GM18873 (cell line): Measurements from ENCODE around the gene HKDC1.
"Not testable (repeated sequence)": the region's sequence is repeated elsewhere in the genome, so short reads cannot be mapped to it uniquely, and the experiment has no call there.

Experiments
- ATAC-seq: cut with Tn5 transposase; IDR thresholded peaks from one replicate; pipeline ENCODE4 v1.9.1; 2021; ENCODE audit warnings: mild to moderate bottlenecking, moderate library complexity, moderate number of reproducible peaks; ENCODE audit not compliant: unreplicated experiment, low FRiP score

HKDC1 gene

DNA sequence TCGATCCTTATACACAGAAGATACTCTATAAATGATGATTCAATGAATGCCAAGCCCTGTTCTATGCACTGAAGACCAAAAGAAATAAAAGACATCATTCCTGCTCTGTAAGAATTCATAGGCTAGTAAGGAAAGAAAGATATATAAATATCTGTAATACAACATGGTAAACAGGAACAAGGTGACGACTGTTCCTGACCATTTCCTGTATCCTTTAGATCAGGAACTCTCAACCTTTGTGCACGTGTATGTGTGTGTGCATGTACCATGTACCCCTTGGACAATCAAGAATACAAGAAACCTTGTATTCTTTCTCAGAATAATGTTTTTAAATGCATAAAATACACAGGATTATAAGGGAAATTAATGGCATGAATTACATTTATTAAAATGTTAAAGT lies 50.9 kb downstream of the HKDC1 start:
- ATAC-seq = no peak

DNA sequence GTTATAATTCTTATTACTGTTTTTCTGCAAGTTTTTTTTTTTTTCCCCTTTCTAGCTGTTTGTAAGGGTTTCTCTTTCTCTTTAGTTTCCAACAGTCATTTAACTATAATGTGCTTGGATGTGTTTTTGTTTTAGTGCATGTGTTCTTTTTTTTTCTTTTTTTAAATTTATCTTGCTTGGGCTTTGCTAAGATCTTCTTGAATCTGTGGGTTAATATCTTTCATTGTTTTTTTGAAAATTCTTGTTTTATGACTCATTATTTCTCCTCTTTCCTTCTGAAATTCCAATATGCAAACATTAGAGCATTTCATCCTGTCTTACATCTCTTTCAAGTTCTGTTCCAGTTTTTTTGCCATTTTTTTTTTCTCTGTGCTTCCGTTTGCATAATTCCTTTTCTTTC lies 52.5 kb downstream of the HKDC1 start:
- no peak for ATAC-seq

DNA sequence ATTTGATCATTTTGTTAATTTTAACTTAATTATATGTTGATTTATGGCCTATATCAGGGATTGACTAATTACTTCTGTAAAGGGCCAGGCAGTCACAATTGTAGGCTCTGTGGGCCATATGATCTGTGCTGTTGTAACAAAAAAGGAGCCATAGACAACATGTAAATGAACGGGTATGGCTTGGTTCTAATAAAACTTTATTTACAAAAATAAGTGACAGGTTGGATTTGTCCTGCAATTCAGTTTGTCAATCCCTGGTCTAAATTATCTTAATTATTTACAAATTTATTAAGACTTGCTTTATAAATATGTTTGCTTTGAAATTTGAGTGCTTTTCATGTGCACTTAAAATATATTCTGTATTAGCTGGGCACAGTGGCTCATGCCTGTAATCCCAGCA lies 55.3 kb downstream of the HKDC1 start:
- no peak for ATAC-seq

DNA sequence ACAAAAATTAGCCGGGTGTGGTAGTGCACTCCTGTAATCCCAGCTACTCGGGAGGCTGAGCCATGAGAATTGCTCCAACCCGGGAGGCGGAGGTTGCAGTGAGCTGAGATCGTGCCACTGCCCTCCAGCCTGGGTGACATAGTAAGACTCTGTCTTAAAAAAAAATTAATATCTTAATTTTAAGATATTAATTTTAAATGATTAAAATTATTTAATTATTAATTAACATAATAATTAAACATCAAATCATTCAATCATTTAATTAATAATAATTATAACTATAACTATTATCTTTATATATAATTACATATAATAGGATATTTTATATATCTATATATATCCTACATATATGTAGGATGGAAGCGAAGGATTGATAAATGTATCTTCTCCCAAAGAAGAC lies 56.4 kb downstream of the HKDC1 start:
- ATAC-seq = no peak

DNA sequence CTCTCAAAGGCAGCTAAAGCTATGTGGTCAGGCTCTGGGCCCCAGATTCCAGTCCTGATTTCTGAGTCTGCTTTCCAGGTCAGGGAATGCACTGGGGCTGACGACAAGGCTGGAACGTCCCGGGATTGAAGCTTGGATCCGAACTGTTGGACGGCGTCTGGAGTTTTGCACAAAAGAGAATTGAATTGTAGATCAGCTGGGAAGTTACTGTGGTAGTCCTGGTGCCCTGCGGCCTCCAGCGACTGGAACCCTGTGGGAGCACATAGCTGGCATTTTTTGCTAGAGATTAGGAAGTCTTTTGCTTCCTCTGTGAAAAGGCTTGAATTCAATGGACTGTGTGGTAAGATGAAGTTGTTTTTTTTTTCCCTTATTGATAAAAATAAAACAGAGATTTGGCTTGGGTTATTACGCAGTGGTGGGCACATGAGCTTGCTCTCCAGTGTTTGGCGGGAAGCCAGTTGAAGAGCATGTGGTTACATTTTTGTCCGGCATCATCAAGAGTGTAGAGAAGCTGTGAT lies 58.4 kb downstream of the HKDC1 start, which contains the start of gene HK1:
TSS of gene HK1 (plus strand) at position 51 of the 518 bp plus-strand sequence.
- no peak for ATAC-seq

DNA sequence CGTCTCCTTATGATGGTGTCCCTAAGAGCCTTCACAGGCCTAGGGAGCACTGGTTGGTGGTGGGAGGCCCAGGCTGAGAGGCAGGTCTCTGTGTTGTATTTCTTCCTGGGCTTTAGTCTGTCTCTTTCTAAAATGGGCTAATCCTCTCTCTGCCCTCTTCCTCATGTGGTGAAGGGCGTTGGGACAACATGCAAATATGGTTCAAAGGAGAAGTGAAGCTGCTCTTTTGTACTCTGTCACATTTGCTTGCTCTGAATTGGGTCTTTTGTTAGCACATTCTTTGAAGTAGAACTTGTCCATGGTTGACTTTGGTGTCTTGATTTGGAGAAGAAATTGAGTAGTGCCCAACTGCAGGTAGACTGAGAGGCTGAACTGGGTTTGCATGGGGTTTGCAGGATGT lies 59.0 kb downstream of the HKDC1 start:
- no peak for ATAC-seq

DNA sequence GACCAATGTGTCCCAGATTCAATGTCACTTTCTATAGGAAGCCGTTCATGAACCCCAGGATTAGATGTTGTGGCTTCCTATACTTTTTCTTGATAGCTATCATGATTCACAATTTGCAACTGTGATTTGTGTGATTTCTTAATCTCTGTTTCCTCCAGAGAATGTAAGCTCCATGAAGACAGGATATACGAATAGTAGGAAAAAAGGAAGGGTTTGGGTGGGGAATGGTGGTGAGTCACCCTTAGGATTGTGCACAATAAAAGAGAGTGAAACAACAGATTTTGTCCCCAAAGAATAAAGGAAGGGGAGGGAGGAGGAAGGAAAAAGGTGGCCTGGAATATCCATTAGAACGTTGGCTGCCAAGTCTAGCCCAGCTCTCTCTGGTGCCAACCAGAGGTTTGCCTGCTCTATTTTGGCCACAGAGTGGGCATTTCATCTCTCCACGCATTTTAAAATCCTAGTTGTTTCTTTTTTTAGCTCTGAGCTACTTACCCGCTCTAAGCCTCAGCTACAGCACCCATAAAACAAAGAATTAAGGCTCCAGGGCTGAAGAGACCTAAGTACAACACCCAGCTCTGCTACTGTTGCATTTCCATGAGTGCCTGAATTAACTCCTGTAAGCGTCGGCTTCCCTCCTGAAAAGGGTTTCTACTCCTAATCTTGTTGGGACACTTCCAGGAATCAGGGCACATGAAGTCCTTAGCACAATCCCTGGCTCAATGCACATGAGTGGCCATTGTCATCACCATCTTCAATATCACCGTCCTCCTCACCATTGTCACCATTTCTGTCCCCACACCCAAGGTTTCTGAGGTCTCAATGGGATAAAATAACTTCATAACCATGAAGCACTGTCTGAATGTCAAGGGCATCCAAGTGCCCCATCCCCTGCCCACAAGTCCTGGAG lies 61.6 kb downstream of the HKDC1 start:
- no peak for ATAC-seq

DNA sequence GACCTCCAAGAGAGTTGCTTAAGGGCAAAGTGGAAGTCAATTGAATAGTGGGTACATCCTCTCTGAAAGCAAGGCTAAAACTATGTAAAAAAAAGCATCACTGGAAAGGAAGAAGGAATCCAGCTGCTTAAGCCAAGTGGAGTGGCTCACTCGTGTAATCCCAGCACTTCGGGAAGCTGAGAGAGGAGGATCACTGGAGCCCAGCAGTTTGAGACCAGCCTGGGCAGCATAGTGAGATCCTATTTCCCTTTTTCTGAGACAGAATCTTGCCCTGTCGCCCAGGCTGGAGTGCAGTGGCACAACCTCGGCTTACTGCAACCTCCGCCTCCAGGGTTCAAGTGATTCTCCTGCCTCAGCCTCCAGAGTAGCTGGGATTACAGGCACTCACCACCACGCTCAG lies 64.3 kb downstream of the HKDC1 start:
- ATAC-seq = not testable (repeated sequence)

DNA sequence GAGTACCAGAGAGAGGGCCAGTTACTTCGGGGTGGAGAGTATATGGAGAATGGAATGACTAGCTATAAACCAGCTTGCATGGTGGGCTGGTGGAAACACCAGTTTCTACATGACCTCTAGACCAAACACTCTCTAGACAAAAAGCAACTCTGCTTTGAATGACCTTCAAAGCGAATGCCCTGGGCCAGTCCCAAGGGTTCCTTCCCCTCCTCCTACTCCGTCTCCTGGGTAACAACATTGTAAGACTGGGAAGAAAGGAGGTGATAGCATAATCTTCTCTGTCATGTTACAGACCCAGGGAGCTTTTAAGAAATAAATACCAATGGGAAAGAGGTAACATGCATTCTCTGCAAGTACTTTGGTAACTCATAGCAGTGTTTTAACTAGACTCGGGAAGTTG lies 65.6 kb downstream of the HKDC1 start:
- ATAC-seq = no peak

DNA sequence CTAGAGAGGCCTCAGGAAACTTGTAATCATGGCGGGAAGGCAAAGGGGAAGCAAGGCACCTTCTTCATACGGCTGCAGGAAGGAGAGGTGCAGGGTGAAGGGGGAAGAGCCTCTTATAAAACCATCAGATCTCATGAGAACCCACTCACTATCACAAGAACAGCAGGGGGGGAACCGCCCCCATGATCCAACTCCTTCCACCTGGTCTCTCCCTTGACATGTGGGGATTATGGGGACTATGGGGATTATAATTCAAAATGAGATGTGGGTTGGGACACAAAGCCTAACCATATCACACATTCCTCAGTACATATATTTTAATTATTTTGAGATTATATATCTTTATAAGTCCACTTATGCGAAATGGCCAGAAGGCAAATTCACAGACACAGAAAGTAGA lies 67.0 kb downstream of the HKDC1 start:
- no peak for ATAC-seq

DNA sequence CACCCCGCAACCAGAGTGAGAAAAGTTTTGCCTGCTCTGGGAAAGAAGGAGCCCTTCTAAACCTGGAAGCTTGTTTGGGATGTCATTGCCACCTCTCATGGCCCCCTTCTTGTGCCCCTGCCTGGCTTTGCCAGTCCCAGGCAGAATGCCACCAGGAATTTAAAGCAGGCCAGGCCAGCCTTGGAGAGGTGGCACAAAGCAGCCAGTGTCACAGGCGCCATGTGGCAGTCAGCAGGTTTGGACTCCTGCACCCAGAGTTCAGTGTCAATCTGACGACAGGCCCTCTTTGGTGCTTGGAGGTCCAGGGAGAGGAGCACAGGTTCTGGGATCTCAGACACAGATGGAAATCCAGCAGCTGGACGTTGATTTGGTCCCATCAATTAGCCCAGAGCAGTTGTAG lies 70.9 kb downstream of the HKDC1 start:
- ATAC-seq = no peak

DNA sequence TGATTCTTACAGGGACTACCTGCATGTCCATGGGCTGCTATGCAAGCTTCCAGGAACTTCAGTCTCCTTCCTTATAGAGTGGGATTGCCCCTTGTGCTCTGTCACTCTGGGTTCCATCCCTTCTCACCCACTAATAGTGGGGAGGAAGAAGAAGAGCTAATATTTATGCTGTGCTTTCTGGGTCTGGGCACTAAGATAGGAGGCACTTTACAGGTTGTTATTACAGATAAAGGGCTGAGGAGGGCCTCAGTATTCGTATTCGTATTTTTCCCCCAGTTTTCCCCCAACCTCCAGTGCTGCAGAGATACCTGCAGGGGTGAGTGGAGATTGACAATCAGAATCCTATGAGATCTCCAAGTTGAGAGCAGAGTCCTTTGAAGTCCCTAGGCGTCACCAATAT lies 72.3 kb downstream of the HKDC1 start:
- no peak for ATAC-seq

DNA sequence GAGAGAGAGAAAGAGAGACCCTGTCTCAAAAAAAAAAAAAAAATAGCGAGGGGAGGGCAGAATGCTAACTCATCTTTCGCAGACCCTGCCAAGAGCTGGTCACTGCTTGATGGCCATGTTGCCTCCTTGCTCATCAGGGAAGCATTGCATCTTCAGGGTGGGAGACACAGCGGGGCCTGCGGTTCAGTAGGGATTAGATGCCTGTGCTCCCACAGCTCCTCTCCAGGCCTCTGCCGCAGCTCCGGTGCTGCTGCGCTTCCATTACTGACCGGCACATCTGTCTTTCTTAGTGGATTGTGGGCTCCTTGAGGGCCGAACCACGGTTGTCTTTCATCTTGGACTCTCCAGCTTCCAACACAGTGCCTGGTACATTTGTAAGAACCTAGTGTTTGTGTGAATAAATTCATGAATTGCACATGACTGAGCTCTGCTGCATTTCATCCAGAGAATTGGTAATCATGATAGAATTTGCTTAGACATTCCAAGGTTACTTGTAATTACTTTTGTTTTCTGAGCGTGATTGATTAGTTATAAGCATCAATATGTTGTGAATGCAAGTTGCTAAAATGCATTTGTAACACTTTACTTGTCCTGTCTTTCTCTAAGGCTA lies 75.0 kb downstream of the HKDC1 start:
- no peak for ATAC-seq

DNA sequence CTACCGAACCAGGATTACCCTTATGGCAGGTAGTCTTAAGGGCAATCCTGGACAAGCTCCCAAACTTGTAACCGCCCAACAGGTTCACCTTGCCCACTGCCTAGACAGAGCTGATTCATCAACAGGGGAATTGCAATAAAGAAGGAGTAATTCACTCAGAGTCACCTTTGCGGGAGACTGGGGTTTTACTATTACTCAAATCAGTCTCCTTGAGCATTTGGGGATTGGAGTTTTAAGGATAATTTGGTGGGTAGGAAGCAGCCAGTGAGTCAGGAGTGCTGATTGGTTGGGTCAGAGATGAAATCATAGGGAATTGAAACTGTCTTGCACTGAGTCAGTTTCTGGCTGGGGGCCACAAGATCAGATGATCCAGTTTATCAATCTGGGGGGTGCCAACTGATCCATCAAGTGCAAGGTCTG lies 83.5 kb downstream of the HKDC1 start:
- no peak for ATAC-seq

DNA sequence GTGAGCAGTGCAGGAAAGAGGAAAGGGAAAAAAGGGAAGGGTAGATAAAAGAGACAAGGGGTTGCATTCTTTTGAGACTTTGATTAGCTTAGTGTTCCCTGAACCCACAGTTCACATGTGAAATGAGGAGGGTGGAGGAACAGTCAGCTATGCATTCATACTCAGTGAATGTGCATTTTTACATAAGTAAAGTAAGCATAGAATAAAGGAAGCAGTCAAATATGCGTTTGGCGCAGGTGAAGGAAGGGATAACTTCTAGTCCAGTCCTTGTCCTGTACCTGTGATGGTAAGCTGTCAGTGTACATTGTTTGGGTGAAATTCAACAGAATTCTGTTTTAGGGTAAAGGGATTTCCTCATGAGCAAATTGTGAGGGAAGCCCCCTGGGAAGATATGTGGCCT lies 86.3 kb downstream of the HKDC1 start:
- ATAC-seq = no peak

DNA sequence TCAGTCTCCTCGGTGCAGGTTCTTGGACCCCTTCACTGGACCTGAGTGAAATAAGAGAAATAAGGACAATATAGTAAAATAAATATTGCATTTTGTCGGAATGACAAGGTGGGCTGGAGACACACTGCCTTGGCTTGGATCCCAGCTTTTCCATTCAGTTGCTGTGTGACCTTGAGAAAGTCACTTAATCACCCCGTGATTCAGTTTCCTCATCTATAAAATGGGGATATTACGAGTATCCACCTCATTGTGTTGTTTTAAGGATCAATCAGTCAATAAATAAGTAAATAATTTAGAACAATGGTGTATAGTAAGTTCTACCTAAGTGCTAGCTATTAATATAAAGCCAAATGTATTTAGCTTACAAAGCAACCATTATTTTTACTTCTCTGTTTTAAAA lies 87.3 kb downstream of the HKDC1 start:
- no peak for ATAC-seq

DNA sequence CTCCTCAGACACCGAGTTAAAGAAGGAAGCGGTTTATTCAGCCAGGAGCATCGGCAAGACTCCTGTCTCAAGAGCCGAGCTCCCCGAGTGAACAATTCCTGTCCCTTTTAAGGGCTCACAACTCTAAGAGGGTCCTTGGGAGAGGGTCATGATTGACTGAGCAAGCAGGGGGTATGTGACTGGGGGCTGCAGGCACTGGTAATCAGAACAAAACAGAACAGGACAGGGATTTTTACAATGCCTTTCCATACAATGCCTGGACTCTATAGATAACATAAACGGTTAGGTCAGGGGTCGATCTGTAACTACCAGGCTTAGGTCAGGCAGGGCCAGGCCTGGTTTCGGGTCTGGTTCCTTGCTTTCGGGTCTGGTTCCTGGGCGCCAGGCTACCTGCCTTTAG lies 88.2 kb downstream of the HKDC1 start:
- ATAC-seq = not testable (repeated sequence)

DNA sequence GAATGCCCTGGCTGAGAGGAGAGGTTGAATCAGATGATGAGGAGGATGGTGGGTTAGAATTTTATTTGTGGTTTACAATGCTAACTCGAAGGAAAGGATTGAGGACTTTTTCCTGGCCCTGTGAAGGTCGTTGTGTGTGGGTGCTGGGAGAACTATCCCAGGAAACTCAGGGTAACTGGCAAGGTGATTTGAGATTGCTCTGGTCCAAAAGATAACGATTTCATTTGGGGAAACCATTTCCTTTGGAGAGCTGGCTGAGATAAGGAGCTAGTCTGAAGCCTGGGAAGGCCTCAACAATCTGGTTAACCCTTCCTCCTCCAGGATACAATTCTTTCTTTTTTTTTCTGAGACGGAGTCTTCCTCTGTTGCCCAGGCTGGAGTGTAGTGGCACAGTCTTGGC lies 91.2 kb downstream of the HKDC1 start:
- no peak for ATAC-seq

DNA sequence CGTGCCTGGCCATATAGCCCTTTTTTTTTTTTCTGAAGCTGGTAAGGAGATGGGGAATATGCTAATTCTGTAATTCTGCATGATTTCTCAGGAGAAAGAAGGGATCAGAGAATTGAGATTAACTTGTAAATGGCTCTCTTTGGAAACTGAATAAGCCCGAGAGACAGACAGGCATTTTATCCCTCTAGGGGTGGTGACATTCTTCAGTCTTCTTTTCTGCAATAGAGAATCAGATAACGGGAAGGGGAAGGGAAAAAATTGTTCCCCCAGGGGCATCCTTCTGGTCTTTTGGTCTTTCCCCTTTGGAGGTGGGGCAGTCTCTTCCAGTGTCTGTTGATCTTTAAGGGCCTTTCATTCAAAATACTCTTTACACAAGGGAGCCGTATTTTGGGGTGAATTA lies 92.4 kb downstream of the HKDC1 start:
- ATAC-seq = no peak

DNA sequence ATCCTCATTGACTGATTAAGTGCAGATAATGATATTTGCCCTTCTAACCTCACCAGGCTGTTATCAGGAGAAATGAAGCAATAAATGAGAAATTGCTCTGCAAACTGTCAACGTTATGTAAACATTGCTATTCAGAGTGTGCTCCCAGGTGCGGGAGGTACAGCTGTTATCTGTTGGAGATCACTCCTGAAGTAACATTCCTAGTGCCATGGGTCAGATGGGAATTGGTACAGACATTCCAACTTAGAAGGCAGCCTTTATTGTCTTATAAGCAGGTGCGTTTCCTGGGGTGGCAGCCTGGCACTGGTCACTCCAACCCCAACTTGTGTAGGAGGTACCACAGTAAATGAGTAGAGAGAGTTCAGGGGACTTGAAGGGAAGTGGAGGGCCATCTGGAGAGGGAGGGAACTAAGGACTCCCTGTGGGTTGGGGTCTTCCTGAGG lies 95.0 kb downstream of the HKDC1 start:
- no peak for ATAC-seq

DNA sequence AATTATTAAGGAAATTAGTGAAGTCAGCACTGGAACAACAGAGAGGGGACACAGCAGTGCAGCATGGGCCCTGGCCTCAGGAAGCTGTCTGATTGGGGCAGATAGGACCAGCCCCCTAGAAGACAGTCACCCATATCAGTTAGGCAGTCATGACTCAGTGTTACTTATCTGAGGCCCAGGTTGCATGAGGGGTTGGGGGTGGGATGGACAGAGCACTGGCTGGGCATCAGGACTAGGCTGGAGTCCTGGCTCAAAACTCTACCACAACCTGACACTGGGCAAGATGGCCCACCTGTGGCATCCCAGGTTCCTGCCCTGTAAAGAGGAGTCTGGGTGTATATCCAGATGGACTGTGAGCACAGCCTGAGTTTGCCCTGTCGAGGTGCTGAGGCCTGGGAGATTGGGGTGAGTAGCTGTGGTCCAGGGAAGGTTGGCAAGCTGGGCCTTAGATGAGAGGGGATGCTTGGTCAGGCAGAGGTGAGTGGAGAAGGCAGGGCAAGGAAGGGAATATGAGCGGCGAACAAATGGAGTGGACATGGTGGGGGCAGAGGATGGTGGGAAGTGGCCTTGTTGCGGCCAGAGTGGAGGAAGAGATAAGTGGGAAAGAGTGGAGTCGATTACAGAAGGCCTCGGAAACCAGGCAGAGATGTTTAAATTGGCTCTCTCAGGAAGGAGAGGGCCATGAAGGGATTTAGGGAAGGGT lies 95.6 kb downstream of the HKDC1 start:
- no peak for ATAC-seq
